ENCODE results near the gene ABCC2. TPM values are rescaled to one million over a fixed set of nuclear protein-coding genes. Genes with fewer than 3 reads are reported as not detected.

ABCC2 gene
- total and polyA plus RNA-seq, 8 donors = 0.67 to 1.7 (median 1.1) TPM

DNA sequence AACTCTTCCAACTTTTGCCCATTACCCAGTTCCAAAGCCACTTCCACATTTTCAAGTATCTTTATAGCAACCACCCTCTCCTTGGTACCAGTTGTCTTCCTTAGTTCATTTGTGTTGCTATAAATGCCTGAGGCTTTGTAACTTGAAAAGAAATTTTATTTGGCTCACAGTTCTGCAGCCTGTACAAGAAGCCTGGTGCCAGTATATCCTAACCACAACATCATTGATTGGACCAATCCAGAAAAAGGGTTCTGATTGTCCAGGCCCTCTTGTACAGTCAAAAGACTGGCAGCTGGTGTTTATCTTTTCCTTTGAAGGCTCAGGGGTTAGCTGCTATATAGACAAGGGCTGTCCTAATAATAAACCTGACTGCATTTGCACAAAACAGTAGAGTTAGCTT, 21.1 kb upstream of the ABCC2 start:
- H3K9me3 ChIP-seq = no peaks in the 10 kb centered on the region
- H3K36me3 ChIP-seq = peaks cover 0 to 22% (median 0%) of the 10 kb centered on the region in 3 donors
- intact Hi-C loops (cut with DNase I) = no loop called here
- TF ChIP-seq, protein P1, sequence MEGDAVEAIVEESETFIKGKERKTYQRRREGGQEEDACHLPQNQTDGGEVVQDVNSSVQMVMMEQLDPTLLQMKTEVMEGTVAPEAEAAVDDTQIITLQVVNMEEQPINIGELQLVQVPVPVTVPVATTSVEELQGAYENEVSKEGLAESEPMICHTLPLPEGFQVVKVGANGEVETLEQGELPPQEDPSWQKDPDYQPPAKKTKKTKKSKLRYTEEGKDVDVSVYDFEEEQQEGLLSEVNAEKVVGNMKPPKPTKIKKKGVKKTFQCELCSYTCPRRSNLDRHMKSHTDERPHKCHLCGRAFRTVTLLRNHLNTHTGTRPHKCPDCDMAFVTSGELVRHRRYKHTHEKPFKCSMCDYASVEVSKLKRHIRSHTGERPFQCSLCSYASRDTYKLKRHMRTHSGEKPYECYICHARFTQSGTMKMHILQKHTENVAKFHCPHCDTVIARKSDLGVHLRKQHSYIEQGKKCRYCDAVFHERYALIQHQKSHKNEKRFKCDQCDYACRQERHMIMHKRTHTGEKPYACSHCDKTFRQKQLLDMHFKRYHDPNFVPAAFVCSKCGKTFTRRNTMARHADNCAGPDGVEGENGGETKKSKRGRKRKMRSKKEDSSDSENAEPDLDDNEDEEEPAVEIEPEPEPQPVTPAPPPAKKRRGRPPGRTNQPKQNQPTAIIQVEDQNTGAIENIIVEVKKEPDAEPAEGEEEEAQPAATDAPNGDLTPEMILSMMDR (IDR thresholded peaks at IDR 0.05) = no peak
- no peak overlapping the region for H3K4me3 ChIP-seq
- no peaks in the 10 kb centered on the region for H3K27me3 ChIP-seq
- FAIRE-seq = no peak
- no peak overlapping the region for H3K27ac ChIP-seq
- no peak for DNase-seq
- ATAC-seq = no peak
- no peaks in the 10 kb centered on the region for H3K4me1 ChIP-seq

DNA sequence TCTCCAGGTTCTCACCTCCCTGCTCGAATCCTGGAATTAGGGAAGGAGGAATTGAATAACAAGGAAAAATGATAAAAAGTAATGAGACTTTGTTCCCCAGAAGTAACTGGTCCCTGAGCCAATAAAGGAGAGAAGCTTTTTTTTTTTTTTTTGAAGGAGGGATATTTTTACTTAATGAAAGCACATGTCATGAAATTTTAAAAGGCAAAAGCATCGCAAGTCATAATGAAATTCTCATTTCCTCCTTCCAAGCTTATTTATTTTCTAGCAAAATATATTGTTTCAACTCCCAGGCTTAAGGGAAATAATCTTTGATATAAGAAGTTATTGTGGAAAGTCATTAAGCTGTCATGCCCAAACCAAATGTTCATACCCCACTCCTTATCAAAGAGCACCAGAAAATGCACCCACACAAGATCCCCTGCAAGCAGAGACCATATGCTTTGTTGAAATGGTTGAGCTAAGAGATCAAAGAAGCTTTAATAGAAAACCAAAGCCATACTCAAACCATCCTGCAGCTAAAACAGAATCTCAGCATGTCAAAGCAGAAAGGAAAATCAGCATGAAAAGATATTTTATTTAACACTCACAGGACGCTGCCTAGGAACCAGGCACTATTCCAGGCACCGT, 16.7 kb upstream of the ABCC2 start:
- H3K27me3 ChIP-seq = no peaks in the 10 kb centered on the region
- H3K27ac ChIP-seq = no peak overlapping the region
- no peaks in the 10 kb centered on the region for H3K4me1 ChIP-seq
- intact Hi-C loops (cut with DNase I) = no loop called here
- H3K36me3 ChIP-seq = peaks cover 0 to 1% (median 0%) of the 10 kb centered on the region in 3 donors
- FAIRE-seq (no peak), DNase-seq (no peak), ATAC-seq (no peak)
- no peaks in the 10 kb centered on the region for H3K9me3 ChIP-seq
- TF ChIP-seq, protein P1 (IDR thresholded peaks at IDR 0.05) = no peak
- no peak overlapping the region for H3K4me3 ChIP-seq
- 77 to 82% methylated on average over 4 of the region's 4 CpGs for WGBS, 2 donors

DNA sequence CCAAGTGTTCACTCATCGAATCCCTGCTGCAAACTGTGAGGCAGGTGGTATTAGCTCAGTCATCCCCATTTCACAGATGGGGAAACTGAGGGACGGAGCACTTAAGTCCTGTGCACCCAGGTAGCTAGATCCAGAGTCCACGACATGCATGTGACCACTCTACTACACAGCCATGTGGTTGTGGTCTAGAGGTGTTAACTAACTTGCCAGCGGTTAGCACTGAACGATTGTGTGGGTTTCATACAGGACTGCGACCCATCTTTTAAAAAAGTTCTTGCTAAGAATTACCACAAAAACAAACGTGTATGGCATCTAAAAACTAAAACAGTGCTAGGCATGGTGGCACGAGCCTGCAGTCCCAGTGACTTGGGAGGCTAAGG, 16.1 kb upstream of the ABCC2 start:
- TF ChIP-seq, protein P1 (IDR thresholded peaks at IDR 0.05) = no peak
- no peak overlapping the region for H3K27ac ChIP-seq
- FAIRE-seq (no peak), DNase-seq (no peak), ATAC-seq (no peak)
- H3K4me1 ChIP-seq = no peaks in the 10 kb centered on the region
- no peak overlapping the region for H3K4me3 ChIP-seq
- no peaks in the 10 kb centered on the region for H3K27me3 ChIP-seq
- intact Hi-C loops (cut with DNase I) = no loop called here
- 68 to 74% methylated on average over 8 of the region's 8 CpGs for WGBS, 2 donors
- H3K36me3 ChIP-seq = peaks cover 0 to 3% (median 0%) of the 10 kb centered on the region in 3 donors
- no peaks in the 10 kb centered on the region for H3K9me3 ChIP-seq

DNA sequence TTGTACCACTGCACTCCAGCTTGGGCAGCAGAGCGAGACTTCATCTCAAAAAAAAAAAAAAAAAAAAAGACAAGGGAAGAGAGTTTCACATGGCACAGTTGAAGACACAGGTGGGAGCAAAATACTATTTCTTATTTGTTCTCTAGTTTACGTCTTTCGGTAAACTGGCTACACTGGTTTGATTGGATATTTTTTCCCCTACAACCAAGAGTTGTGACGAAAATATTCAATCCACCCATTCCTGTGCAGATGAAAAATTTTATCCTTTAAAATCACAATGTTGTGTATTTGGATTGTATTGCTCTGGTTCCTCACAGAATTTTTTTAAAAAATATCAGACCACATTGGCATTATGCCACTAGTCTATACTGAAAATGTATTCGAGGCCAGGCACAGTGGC, 14.5 kb upstream of the ABCC2 start:
- no peaks in the 10 kb centered on the region for H3K27me3 ChIP-seq
- DNase-seq (no peak), ATAC-seq (no peak), FAIRE-seq (no peak)
- H3K9me3 ChIP-seq = no peaks in the 10 kb centered on the region
- no peak overlapping the region for H3K4me3 ChIP-seq
- no peaks in the 10 kb centered on the region for H3K4me1 ChIP-seq
- WGBS, 2 donors = 58 to 61% methylated on average over 4 to 5 of the region's 5 CpGs
- intact Hi-C loops (cut with DNase I) = no loop called here
- TF ChIP-seq, protein P1 (IDR thresholded peaks at IDR 0.05) = no peak
- H3K27ac ChIP-seq = no peak overlapping the region
- H3K36me3 ChIP-seq = peaks cover 0 to 3% (median 0%) of the 10 kb centered on the region in 3 donors

DNA sequence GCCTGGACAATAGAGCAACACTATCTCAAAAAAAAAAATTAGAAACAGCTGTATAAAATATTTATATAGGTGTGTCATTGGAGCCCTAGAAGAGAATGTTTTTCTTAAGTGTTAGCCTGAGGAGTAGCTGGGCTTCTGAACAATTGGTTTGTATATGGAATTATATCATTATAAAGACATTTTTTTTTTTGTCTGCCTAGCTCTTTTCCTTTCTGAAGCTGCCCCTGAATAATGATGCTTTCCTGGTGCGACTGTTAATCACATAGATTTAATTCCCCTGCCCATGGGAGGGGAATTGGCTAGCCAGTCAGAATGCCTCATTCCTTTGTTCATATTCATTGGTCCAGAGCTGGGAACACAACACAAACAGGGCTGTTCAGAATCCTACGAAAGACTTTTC, 13.9 kb upstream of the ABCC2 start:
- TF ChIP-seq, protein P1 (IDR thresholded peaks at IDR 0.05) = no peak
- 80 to 88% methylated on average over 2 of the region's 2 CpGs for WGBS, 2 donors
- intact Hi-C loops (cut with DNase I) = no loop called here
- Histone ChIP-seq H3K9me3 (no peaks in the 10 kb centered on the region), H3K27me3 (no peaks in the 10 kb centered on the region), H3K36me3 (peaks cover 0 to 3% (median 0%) of the 10 kb centered on the region in 3 donors), H3K4me1 (no peaks in the 10 kb centered on the region), H3K4me3 (no peak overlapping the region), H3K27ac (no peak overlapping the region)
- FAIRE-seq (no peak), ATAC-seq (no peak), DNase-seq (no peak)
